ENCODE results near the gene KRT85. TPM values are rescaled to one million over a fixed set of nuclear protein-coding genes. Genes with fewer than 3 reads are reported as not detected.

The KRT85 gene
- total and polyA plus RNA-seq, 2 of the 13 experiments (the other 11 are each of a cell fraction or from before 2014, with no cell fraction given) = not detected

- TF ChIP-seq NFAT5 (CRISPR knock-in tag; IDR thresholded peaks at IDR 0.05) (no peak), SMYD3 (CRISPR knock-in tag; IDR thresholded peaks at IDR 0.05) (no peak), HMGXB3 (CRISPR knock-in tag; IDR thresholded peaks at IDR 0.05; ENCODE audit: borderline replicate concordance) (no peak), MTERF4 (CRISPR knock-in tag; IDR thresholded peaks at IDR 0.05) (no peak), HMGXB4 (CRISPR knock-in tag; IDR thresholded peaks at IDR 0.05; ENCODE audit: borderline replicate concordance in 1 of 2, low read depth in 1 of 2) (no peak)
These were observed 15.9 kb downstream of the KRT85 start (continued) for GRCh38 chr12:52351196-52352059.
